ENCODE results near the gene HOXD3.

HOXD3 gene

DNA sequence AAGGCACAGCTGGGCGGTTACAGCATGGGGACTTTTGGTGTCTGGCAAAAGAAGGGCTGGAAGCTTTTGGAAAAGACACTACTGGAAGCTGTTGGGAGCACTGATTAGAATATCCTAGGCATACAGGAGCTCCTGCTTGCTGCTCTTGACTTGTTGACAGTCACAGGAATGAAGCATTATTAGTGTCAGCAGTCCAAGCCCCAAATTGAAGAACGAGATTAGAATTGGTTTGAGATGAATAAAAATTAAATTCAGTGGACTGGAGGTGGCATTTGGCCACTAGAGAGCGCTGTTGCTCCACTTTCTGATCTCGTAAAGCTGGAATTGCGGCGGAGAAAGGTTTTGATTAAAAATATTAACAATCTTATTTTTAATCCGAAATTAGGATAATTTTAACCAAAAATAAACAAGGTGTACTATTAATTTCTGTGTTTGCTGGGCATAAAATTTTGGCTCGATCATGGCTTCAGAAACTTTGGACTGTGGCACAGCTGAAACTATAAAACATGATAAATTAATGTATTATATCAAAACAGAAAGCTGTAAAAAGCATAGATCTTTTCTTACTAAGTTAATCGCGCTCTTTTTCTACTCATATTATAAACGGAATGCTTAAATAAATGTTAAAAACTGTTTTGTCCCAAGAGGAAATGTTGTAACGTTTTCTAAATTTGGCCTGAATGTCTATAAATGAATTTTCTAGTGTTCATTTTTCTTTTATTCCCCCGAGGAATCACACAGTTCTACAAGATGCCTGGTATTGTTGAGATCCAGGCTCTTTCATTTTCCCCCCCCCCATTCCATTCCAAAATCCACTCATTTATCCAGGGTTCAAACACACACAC is 30.0 kb upstream of the HOXD3 start:
- DNase-seq: peak; percentile 70
- Mint-ChIP-seq H3K27ac (no peak overlapping the region), H3K36me3 (ENCODE audit: low read depth) (no peaks in the 10 kb centered on the region), H3K9me3 (no peaks in the 10 kb centered on the region), H3K27me3 (peaks cover 83% of the 10 kb centered on the region), H3K4me3 (no peak overlapping the region), H3K4me1 (ENCODE audit: low read depth) (peaks cover 34% of the 10 kb centered on the region)

- H3K9me3 Mint-ChIP-seq: no peaks in the 10 kb centered on the region
- peaks cover 35% of the 10 kb centered on the region for H3K4me1 Mint-ChIP-seq (ENCODE audit: low read depth)
- DNase-seq: no peak
- H3K27ac Mint-ChIP-seq: no peak overlapping the region
- H3K4me3 Mint-ChIP-seq: peak overlapping the region; percentile 28
- H3K36me3 Mint-ChIP-seq (ENCODE audit: low read depth): no peaks in the 10 kb centered on the region
- peaks cover 84% of the 10 kb centered on the region for H3K27me3 Mint-ChIP-seq
These were observed 29.4 kb upstream of the HOXD3 start for GRCh38 chr2:176127774-176128072.

GRCh38 chr2:176128172-176128981 is 28.7 kb upstream of the HOXD3 start:
- Mint-ChIP-seq H3K27me3 (peaks cover 88% of the 10 kb centered on the region), H3K27ac (peak overlapping the region; percentile 35), H3K4me3 (peak overlapping the region; percentile 28), H3K4me1 (ENCODE audit: low read depth) (peaks cover 35% of the 10 kb centered on the region), H3K36me3 (ENCODE audit: low read depth) (no peaks in the 10 kb centered on the region), H3K9me3 (no peaks in the 10 kb centered on the region)
- DNase-seq: peak; percentile 33

DNA sequence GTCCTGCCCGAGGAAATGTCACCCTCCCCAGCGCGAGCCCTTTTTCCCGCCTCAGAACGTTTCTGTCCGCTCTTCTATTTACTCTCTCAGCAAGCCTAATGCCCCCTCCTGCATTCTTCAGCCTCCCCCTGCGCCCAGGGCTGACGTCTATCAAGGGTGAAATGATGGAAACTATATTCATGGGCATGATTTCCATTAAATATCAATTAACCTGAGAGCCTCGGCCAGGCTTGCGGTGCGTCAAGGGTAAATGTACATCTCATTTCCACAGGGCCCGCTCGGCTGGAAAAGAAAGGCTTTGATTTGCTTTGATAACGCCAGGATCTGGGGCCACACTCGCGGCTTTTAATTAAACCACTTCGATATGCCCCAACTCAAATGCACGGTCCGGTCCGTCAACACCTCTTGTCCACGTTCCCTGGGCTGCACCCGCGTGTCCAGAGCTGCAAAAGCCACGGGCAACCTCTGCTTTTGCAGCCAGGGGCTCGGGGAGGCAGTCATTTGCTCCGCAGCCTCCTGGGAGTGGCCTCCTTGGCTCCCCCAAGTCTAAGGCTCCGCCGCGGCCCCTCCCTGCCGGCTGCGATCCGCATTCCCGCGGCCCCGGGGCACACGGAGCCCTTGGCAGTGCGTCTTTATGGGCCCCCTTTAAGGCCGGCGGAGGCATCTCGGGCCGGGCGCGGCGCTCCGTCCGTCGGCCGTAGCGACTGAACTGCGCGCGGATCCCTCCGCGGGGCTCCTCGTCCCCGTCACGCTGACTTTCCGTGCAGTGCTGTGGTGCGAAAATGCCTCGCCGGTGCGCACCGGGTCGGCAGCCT is 27.9 kb upstream of the HOXD3 start, which contains the start of gene HOXD8:
Gene HOXD8 (plus strand): TSS at position 724 of the 815 bp plus-strand sequence. CDS start 662 bp downstream, outside the sequence.
- H3K27me3 Mint-ChIP-seq: peaks cover 88% of the 10 kb centered on the region
- H3K9me3 Mint-ChIP-seq: no peaks in the 10 kb centered on the region
- no peaks in the 10 kb centered on the region for H3K36me3 Mint-ChIP-seq (ENCODE audit: low read depth)
- peak within 1 kb of the TSS; percentile 2 for H3K27ac Mint-ChIP-seq
- H3K4me3 Mint-ChIP-seq: peak within 1 kb of the TSS; percentile 62
- H3K4me1 Mint-ChIP-seq (ENCODE audit: low read depth): peaks cover 28% of the 10 kb centered on the region
- peak; percentile 54 for DNase-seq

- Mint-ChIP-seq H3K9me3 (no peaks in the 10 kb centered on the region), H3K27me3 (peaks cover 88% of the 10 kb centered on the region), H3K4me3 (no peak overlapping the region), H3K27ac (no peak overlapping the region), H3K36me3 (ENCODE audit: low read depth) (no peaks in the 10 kb centered on the region), H3K4me1 (ENCODE audit: low read depth) (peaks cover 28% of the 10 kb centered on the region)
- DNase-seq: no peak
These were observed 27.3 kb upstream of the HOXD3 start for GRCh38 chr2:176129813-176130146.

- H3K36me3 Mint-ChIP-seq (ENCODE audit: low read depth): no peaks in the 10 kb centered on the region
- H3K4me1 Mint-ChIP-seq (ENCODE audit: low read depth): peaks cover 28% of the 10 kb centered on the region
- peak overlapping the region; percentile 60 for H3K27ac Mint-ChIP-seq
- no peaks in the 10 kb centered on the region for H3K9me3 Mint-ChIP-seq
- peaks cover 88% of the 10 kb centered on the region for H3K27me3 Mint-ChIP-seq
- peak overlapping the region; percentile 62 for H3K4me3 Mint-ChIP-seq
- DNase-seq: peak; percentile 52
These were observed 26.8 kb upstream of the HOXD3 start for GRCh38 chr2:176130147-176130956.

GRCh38 chr2:176130957-176131847 is 25.9 kb upstream of the HOXD3 start:
- Mint-ChIP-seq H3K27me3 (peaks cover 88% of the 10 kb centered on the region), H3K4me3 (peak overlapping the region; percentile 62), H3K4me1 (ENCODE audit: low read depth) (peaks cover 35% of the 10 kb centered on the region), H3K9me3 (no peaks in the 10 kb centered on the region), H3K36me3 (ENCODE audit: low read depth) (no peaks in the 10 kb centered on the region), H3K27ac (peak overlapping the region; percentile 60)
- DNase-seq: no peak

- Mint-ChIP-seq H3K27ac (no peak overlapping the region), H3K4me3 (peak overlapping the region; percentile 53), H3K4me1 (ENCODE audit: low read depth) (peaks cover 37% of the 10 kb centered on the region), H3K27me3 (peaks cover 87% of the 10 kb centered on the region), H3K36me3 (ENCODE audit: low read depth) (no peaks in the 10 kb centered on the region), H3K9me3 (no peaks in the 10 kb centered on the region)
- DNase-seq: no peak
These were observed 25.3 kb upstream of the HOXD3 start for GRCh38 chr2:176131848-176132158.

- no peak overlapping the region for H3K27ac Mint-ChIP-seq
- peaks cover 37% of the 10 kb centered on the region for H3K4me1 Mint-ChIP-seq (ENCODE audit: low read depth)
- H3K4me3 Mint-ChIP-seq: peak overlapping the region; percentile 53
- H3K9me3 Mint-ChIP-seq: no peaks in the 10 kb centered on the region
- peak; percentile 31 for DNase-seq
- H3K36me3 Mint-ChIP-seq (ENCODE audit: low read depth): no peaks in the 10 kb centered on the region
- H3K27me3 Mint-ChIP-seq: peaks cover 87% of the 10 kb centered on the region
These were observed 24.6 kb upstream of the HOXD3 start for GRCh38 chr2:176132205-176133171.

- H3K4me1 Mint-ChIP-seq (ENCODE audit: low read depth): peaks cover 34% of the 10 kb centered on the region
- no peak for DNase-seq
- H3K27me3 Mint-ChIP-seq: peaks cover 87% of the 10 kb centered on the region
- H3K4me3 Mint-ChIP-seq: no peak overlapping the region
- no peaks in the 10 kb centered on the region for H3K36me3 Mint-ChIP-seq (ENCODE audit: low read depth)
- H3K9me3 Mint-ChIP-seq: no peaks in the 10 kb centered on the region
- no peak overlapping the region for H3K27ac Mint-ChIP-seq
These were observed 23.7 kb upstream of the HOXD3 start for GRCh38 chr2:176133389-176133788.

GRCh38 chr2:176134035-176134434 is 23.1 kb upstream of the HOXD3 start:
- DNase-seq: no peak
- Mint-ChIP-seq H3K27me3 (peaks cover 87% of the 10 kb centered on the region), H3K36me3 (ENCODE audit: low read depth) (no peaks in the 10 kb centered on the region), H3K27ac (no peak overlapping the region), H3K9me3 (no peaks in the 10 kb centered on the region), H3K4me1 (ENCODE audit: low read depth) (peaks cover 33% of the 10 kb centered on the region), H3K4me3 (no peak overlapping the region)

DNA sequence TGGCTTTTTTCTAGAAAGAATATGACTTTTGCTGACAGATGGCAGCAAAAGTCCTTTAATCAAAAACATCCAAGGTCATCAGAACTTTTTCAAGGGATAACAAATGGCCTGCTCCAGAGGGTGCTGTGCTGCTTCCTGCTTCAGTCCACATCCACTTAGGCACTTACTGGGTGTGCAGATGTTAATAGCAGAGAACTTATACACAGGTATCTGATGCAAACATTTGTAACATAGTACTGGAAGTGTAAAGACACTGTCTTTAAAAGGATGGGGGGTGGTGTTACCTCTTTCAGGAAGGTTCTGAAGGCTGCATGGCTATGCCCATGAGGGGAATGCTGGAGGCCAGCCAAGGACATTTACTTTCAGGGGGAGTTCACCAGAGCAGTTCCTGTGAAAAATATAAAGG is 22.1 kb upstream of the HOXD3 start:
- peaks cover 90% of the 10 kb centered on the region for H3K27me3 Mint-ChIP-seq
- H3K36me3 Mint-ChIP-seq (ENCODE audit: low read depth): no peaks in the 10 kb centered on the region
- no peaks in the 10 kb centered on the region for H3K9me3 Mint-ChIP-seq
- DNase-seq: no peak
- H3K4me3 Mint-ChIP-seq: no peak overlapping the region
- H3K4me1 Mint-ChIP-seq (ENCODE audit: low read depth): peaks cover 38% of the 10 kb centered on the region
- no peak overlapping the region for H3K27ac Mint-ChIP-seq
